ENCODE measurements around the gene FCN1.

- TF ChIP-seq CTCF (conservative IDR thresholded peaks at IDR 0.05; ENCODE audit: low read length) (no peak), EZH2phosphoT487 (IDR thresholded peaks at IDR 0.05; ENCODE audit: borderline replicate concordance) (no peak)
Measured at GRCh38 chr9:134932171-134932570, 14.5 kb upstream of the FCN1 start.

Measured in Loucy (cell line).